HS-27A (cell line): Measurements from ENCODE around the gene GID8.

Source experiments
- DNase-seq: peaks from one replicate; pipeline ENCODE4 v3.0.0-alpha.2; 2012; ENCODE audit warnings: low read depth, missing footprints

Gene GID8

GRCh38 chr20:62970307-62971210 is 32.6 kb downstream of the GID8 start:
- DNase-seq, result no peak

DNA sequence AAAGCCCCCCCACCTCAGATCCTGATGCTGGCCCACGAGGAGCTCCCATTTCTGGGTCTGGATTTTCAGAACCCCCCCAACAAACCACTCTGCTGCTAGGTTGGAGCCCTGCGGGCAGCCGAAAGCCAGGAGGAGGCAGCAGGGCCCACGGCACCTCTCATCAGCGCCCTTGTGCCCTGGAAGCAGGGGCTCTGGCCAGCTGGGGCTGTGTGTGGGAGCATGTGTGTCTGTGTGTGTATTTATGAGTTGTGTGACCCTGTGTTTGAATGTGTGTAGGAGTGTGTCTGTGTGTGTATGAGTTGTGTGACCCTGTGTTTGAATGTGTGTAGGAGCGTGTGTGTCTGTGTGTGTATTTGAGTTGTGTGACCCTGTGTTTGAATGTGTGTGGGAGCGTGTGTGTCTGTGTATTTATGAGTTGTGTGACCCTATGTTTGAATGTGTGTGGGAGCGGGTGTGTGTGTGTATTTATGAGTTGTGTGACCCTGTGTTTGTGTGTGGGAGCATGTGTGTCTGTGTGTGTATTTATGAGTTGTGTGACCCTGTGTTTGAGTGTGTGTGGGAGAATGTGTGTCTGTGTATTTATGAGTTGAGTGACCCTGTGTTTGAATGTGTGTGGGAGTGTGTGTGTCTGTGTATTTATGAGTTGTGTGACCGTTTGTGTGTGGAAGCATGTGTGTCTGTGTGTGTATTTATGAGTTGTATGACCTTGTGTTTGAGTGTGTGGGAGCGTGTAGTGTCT is 33.4 kb downstream of the GID8 start:
- DNase-seq, result no peak

- peak; percentile 42 for DNase-seq
These were observed 34.2 kb downstream of the GID8 start for GRCh38 chr20:62971950-62972844.

GRCh38 chr20:62972845-62973745 is 35.1 kb downstream of the GID8 start:
- DNase-seq, result no peak

GRCh38 chr20:62975251-62975760 is 37.4 kb downstream of the GID8 start:
- DNase-seq, result no peak

GRCh38 chr20:62975812-62976508 is 38.0 kb downstream of the GID8 start:
- DNase-seq, result no peak

DNA sequence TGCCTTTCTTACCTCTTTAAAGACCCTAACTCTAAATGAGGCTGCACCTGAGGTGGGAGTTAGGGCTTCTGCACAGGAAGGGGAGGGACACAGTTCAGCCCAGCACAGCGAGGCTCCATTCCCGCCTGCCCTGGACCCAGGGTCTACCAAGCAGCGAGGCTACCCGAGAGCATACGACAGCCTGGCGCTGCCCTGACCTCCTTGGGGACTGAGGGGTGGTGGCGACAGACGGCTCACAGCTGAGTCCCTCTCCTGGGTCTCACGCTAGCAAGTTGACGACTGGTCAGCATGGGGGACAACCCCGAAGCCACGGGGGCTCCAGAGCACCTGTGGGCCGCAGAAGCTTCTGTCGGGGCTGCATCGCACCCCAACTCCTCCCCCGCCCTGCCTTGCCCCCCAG is 38.9 kb downstream of the GID8 start:
- DNase-seq, result no peak

DNA sequence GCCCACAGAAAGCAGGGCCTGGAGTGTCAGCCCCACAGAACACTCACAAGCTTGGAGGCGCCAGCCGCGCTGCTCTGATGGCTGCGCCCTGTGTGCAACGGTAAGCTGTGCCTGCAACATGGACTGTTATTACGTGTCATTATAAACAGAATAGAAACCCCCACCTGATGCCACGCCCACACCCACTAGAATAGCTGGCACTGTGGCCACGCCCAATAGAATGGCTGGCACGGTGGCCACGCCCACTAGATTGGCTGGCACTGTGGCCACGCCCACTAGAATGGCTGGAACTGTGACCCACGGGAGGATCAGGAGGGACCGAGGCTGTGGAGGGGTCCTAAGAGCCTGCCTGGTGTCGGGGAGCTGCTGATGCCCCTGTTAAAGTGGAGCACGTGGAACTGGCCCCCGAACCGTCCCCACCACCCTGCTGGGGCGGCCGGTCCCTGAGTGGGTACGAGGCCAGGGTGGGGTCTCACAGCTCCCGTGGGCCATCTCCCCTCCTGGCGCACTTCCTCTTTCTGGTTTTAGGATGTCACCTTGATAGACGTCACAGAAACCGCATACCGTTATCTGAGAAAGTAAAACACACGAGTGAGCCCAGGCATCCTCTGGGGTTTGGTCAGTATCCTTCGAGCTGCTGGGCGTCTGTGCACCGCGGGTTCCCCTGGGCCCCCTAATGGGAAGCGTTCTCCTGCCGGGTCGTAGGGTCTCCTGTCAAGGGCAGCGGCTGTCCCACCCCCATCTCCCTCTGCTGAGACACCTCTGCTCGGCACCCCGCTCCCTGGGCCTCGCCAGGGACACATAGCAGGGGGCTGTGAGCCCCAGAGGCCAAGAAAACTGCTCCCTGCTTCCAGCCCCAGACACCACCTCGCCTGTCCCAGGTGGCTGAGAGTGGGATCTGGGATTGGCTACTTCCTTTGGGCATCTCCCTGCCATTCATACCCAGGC is 39.9 kb downstream of the GID8 start:
- no peak for DNase-seq

DNA sequence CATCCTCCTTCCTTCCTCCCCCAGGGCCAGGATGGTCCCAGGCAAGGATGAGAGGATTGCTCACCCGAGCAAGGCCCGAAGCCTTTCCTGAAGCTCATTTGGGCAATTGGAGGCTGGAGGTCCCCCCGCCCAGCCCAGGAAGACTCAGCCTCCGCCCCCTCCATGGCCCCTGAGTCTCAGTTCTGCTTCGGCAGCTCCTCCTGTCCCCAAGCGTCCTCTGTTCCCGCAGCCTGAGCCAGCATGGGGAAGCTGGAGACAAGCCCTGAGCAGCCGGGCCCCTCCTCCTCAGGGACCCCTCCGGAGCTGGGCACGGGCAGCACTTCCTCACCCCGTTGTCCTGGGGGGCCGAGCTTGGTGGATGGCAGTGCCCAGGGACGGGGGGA is 40.6 kb downstream of the GID8 start:
- DNase-seq, result no peak

DNA sequence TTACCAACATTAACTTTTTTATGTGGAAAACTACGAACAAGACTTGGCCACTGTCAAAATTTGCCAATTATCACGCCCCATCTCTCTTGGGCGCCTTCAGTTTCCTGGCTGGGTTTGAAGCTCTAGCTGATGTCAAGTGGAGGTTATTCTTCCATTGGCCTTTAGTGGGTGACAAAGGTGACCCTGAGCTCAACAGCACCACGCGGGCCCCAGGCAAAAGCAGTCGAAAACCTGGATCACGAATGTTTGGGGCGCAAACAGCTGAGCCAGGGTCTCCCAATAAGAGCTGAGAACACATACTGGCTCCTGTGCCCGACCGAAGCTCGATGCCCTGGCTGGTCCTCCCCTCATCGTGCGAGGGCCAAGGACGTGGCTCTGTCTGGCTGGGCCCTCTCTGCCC is 41.4 kb downstream of the GID8 start:
- no peak for DNase-seq

DNA sequence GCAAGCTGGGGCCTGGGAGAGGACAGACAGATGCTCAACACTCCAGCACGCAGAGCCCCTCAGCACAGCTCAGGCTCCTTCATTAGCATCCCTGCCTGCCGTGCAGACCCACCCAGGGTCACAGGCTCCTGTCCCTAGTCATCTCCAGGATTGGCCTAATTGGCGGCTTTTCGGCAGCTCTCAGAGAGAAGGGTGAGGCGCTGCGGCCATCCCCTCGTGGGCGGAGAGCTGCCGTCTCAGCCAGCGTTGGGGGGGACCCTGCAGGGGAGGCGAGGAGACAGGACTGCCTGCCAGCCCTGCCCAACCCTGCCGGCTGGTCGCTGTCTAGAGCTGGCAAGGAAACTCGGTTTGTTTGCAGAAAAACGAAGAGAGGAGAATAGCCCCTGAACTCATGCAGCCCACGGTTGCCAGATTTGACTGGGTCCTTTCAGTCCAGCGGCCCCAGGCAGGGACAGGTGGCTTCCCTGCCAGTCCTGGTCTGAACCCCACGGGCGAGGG is 42.0 kb downstream of the GID8 start:
- DNase-seq, result no peak

- no peak for DNase-seq
These were observed 42.5 kb downstream of the GID8 start for GRCh38 chr20:62980380-62980960.

DNA sequence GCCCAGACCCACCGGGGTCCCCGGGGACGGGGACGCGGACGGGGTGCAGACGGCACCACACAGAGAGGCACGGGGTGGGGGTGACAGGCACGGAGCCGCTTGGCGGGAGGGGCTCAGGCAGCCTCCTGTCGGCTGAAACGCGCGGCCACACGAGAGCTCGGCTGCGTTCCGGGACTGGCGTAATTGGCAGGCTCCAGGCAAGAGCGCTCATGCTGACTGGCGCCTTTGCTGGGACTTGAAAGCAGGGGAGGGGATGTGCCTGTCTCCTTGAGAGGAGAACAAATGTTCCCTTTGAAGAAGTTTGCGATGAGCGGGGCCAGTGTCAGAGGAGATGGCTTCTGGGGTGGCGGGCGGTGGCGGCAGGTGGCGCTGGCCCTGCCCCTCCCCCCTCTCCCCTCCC is 43.0 kb downstream of the GID8 start:
- DNase-seq, result no peak

DNA sequence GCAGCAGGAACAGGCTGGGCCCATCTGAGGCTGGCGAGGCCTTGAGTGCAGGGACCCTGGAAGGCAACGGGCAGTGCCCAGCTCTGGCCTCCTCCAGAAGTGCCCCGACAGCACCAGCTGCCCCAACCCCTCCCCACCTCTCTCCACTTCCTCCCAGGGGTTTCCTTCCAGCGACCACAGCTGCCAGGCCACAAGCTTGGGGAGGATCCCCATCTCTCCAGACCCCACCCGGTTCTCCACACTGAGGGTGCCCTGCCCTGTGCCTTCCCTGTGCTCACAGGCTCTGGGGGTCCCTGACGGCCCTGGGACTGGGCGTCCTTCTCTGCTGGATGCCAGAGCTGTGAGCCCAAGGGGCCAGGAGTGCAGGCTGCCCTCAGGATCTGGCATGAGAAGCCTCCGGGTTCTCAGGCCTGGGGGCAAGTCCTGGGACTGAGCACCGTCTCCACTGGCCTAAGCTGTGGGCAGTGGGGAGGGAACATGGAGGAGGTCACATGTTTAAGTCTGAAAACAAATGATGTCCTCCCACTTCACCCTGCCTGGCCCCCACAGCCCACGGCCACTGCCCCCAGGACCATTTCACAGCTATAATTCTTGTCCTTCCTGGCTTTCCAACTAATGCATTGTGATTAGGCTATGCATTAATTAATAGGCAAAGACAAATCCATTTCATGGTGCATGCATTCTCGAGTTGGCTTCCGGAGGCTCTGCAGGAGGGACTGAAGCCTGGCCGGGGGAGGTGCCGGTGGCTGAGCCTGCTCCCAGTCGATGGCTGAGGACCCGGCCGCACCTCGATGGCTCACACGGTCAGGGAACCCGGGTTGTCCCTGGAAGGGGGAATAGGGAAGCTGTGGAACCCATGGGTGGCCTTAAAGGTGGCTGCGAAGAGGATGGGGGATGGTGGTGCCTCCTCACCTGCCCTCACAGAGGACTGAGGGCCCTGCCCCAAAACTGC is 44.5 kb downstream of the GID8 start:
- no peak for DNase-seq

- DNase-seq, result no peak
These were observed 45.3 kb downstream of the GID8 start for GRCh38 chr20:62983210-62983609.

GRCh38 chr20:62984666-62985443 is 46.9 kb downstream of the GID8 start:
- DNase-seq, result no peak

DNA sequence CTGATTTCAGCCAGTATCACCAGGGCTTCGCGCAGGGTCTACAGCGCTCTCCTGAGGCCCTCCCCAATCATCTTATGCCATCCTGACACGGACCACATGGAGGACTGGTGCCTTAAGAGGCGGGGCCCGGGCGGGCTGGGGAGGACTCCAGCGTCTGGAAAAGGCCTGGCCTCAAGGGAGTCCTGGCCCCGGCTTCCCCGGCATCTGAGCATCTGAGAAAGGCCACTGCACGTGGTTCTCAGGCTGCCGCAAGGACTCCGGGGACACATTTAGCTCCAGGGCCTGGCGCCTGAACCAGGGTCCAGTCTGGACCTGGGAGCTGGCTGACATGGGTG is 47.5 kb downstream of the GID8 start:
- no peak for DNase-seq
